ENCODE data around the gene ARMC9.

Gene ARMC9

GRCh38 chr2:231421051-231421580, 222.7 kb downstream of the ARMC9 start:
- no peak for DNase-seq (ENCODE audit: low read depth)

- no peak for DNase-seq (ENCODE audit: low read depth)
Observed at GRCh38 chr2:231422056-231422455, 223.6 kb downstream of the ARMC9 start.

- DNase-seq (ENCODE audit: low read depth), result no peak
Observed at GRCh38 chr2:231423176-231423575, 224.7 kb downstream of the ARMC9 start.

Data from CMK (cell line).